ENCODE data around the gene C11orf16.
"Not testable (repeated sequence)": the region's sequence is repeated elsewhere in the genome, so short reads cannot be mapped to it uniquely, and the experiment has no call there.

Gene C11orf16

GRCh38 chr11:8932564-8933180 lies at the start of gene C11orf16:
C11orf16 (minus strand) TSS chr11:8932947; CDS start chr11:8932308, 639 bp downstream.
- DNase-seq, result no peak

GRCh38 chr11:8980485-8980884 lies 47.7 kb upstream of the C11orf16 start:
- no peak for DNase-seq

GRCh38 chr11:8979365-8979764 lies 46.6 kb upstream of the C11orf16 start:
- DNase-seq, result not testable (repeated sequence)

GRCh38 chr11:8973121-8973520 lies 40.4 kb upstream of the C11orf16 start:
- DNase-seq, result no peak

- DNase-seq, result no peak
These were observed 39.2 kb upstream of the C11orf16 start for GRCh38 chr11:8971924-8972316.

- no peak for DNase-seq
These were observed 38.6 kb upstream of the C11orf16 start for GRCh38 chr11:8971196-8971923.

- no peak for DNase-seq
These were observed 34.4 kb upstream of the C11orf16 start for GRCh38 chr11:8967184-8967583.

GRCh38 chr11:8964324-8965320 lies 31.9 kb upstream of the C11orf16 start, which contains the start of gene TMEM9B:
TMEM9B (minus strand) TSS chr11:8964442; CDS start chr11:8964313, 129 bp downstream.
- peak; percentile 77 for DNase-seq

GRCh38 chr11:8963569-8964323 lies 31.0 kb upstream of the C11orf16 start:
- peak; percentile 79 for DNase-seq

- DNase-seq, result no peak
These were observed 30.1 kb upstream of the C11orf16 start for GRCh38 chr11:8962841-8963240.

- no peak for DNase-seq
These were observed 28.7 kb upstream of the C11orf16 start for GRCh38 chr11:8961401-8961800.

GRCh38 chr11:8959546-8960166 lies 26.9 kb upstream of the C11orf16 start:
- DNase-seq, result peak; percentile 59

GRCh38 chr11:8956860-8957259 lies 24.1 kb upstream of the C11orf16 start:
- no peak for DNase-seq

- DNase-seq, result no peak
These were observed 16.1 kb upstream of the C11orf16 start for GRCh38 chr11:8948886-8949285.

GRCh38 chr11:8947230-8947943 lies 14.6 kb upstream of the C11orf16 start:
- DNase-seq, result no peak

GRCh38 chr11:8942518-8943066 lies 9.8 kb upstream of the C11orf16 start, which contains the start of gene ASCL3:
ASCL3 (minus strand) TSS chr11:8943016; CDS start chr11:8938161, 4,855 bp downstream.
- DNase-seq, result no peak

GRCh38 chr11:8941341-8942103 lies 8.8 kb upstream of the C11orf16 start:
- DNase-seq, result no peak

- no peak for DNase-seq
These were observed 4.9 kb upstream of the C11orf16 start for GRCh38 chr11:8937659-8938058.

- DNase-seq, result no peak
These were observed 4.4 kb upstream of the C11orf16 start for GRCh38 chr11:8937159-8937558.

GRCh38 chr11:8935789-8936188 lies 3.0 kb upstream of the C11orf16 start:
- DNase-seq, result not testable (repeated sequence)
